H1 (cell line): ENCODE data around the gene PFDN1. TPM values are rescaled to one million over a fixed set of nuclear protein-coding genes. Genes with fewer than 3 reads are reported as not detected.
A peak's percentile ranks its signal among the peaks of the same experiment; 100 is the strongest.

Experiments
- CTCF ChIA-PET: fragments of 300-600 bp; sonication (Branson Sonifier 250); formaldehyde crosslinking; loops from one replicate; lab custom pipeline; 2021; ENCODE audit not compliant: partially characterized antibody; lab: Charles Lee
- POLR2A ChIA-PET: fragments of 300-600 bp; sonication (Branson Sonifier 250); formaldehyde crosslinking; loops from one replicate; lab custom pipeline; 2021; ENCODE audit warnings: inconsistent platforms; ENCODE audit not compliant: partially characterized antibody; lab: Charles Lee
- DNase-seq, 2 experiments: peaks; one replicate each; pipeline versions ENCODE4 v3.0.0 to v3.0.0-alpha.2; 2010 to 2022; ENCODE audit warnings: low spot score in 2 of 2, low read depth in 1 of 2, mixed read lengths in 1 of 2
- FAIRE-seq: peaks from 2 replicates; lab custom pipeline; 2011; peaks lifted over from hg19 to GRCh38; lab: Jason Lieb, UNC
- H2AFZ ChIP-seq: 2 replicates; pipeline ENCODE4 v1.8.1; 2012; ENCODE audit warnings: low read length, inconsistent platforms
- H2AK5ac ChIP-seq: 2 replicates; pipeline ENCODE4 v1.6.1; 2013; ENCODE audit warnings: low read depth, low read length
- H2BK120ac ChIP-seq: replicated peaks from 2 replicates; pipeline ENCODE3; 2013; ENCODE audit warnings: low read depth, low read length, inconsistent platforms
- H2BK12ac ChIP-seq: 2 replicates; pipeline ENCODE4 v1.6.1; 2013; ENCODE audit warnings: low read depth, low read length
- H2BK15ac ChIP-seq: 2 replicates; pipeline ENCODE4 v1.6.1; 2013; ENCODE audit warnings: low read length
- H2BK20ac ChIP-seq: 2 replicates; pipeline ENCODE4 v1.6.1; 2013; ENCODE audit warnings: low read length
- H2BK5ac ChIP-seq: 2 replicates; pipeline ENCODE4 v1.6.1; 2013; ENCODE audit warnings: low read depth, low read length
- H3K14ac ChIP-seq: 2 replicates; pipeline ENCODE4 v1.6.1; 2013; ENCODE audit warnings: inconsistent platforms; ENCODE audit not compliant: insufficient read length
- H3K18ac ChIP-seq: 2 replicates; pipeline ENCODE4 v1.6.1; 2013; ENCODE audit warnings: low read length; ENCODE audit errors: extremely low read depth
- H3K23ac ChIP-seq: 2 replicates; pipeline ENCODE4 v1.6.1; 2013; ENCODE audit warnings: inconsistent platforms; ENCODE audit not compliant: insufficient read length
- H3K23me2 ChIP-seq: 2 replicates; pipeline ENCODE4 v1.6.1; 2013; ENCODE audit warnings: low read depth, low read length
- H3K27ac ChIP-seq: 2 replicates; pipeline ENCODE4 v1.6.1; 2011; ENCODE audit warnings: low read depth, low read length, inconsistent platforms
- H3K27me3 ChIP-seq, 4 experiments: replicated peaks in 1 of 4; 1 replicate in 1 of 4; 2 replicates in 3 of 4; pipeline versions ENCODE4 v1.6.1 to v1.8.1; 2011 to 2013; ENCODE audit warnings: low read length in 3 of 4, mild to moderate bottlenecking in 3 of 4, inconsistent platforms in 2 of 4, mixed read lengths in 2 of 4, moderate library complexity in 1 of 4; ENCODE audit not compliant: control insufficient read depth in 3 of 4, insufficient read depth in 3 of 4; ENCODE audit errors: extremely low read depth in 1 of 4
- H3K36me3 ChIP-seq, 4 experiments: 2 replicates each; pipeline versions ENCODE4 v1.6.1 to v1.8.1; 2011 to 2013; ENCODE audit warnings: mild to moderate bottlenecking in 4 of 4, low read length in 3 of 4, moderate library complexity in 2 of 4, control low read depth in 1 of 4, inconsistent platforms in 1 of 4; ENCODE audit not compliant: insufficient read depth in 4 of 4, control insufficient read depth in 2 of 4
- H3K4ac ChIP-seq: replicated peaks from 2 replicates; pipeline ENCODE3; 2013; ENCODE audit warnings: low read length, low read depth, mixed read lengths, inconsistent platforms; ENCODE audit not compliant: insufficient read length
- H3K4me1 ChIP-seq, 4 experiments: replicated peaks in 1 of 4; 1 replicate in 1 of 4; 2 replicates in 3 of 4; pipeline versions ENCODE4 v1.6.1 to v1.8.1; 2011 to 2013; ENCODE audit warnings: low read length in 3 of 4, inconsistent platforms in 2 of 4, mixed read lengths in 1 of 4; ENCODE audit not compliant: insufficient read depth in 4 of 4, control insufficient read depth in 3 of 4
- H3K4me2 ChIP-seq, 2 experiments: 2 replicates each; pipeline versions ENCODE4 v1.6.1 to v1.8.1; 2011 to 2013; ENCODE audit warnings: low read depth in 2 of 2, low read length in 2 of 2, control low read depth in 1 of 2, inconsistent platforms in 1 of 2, mild to moderate bottlenecking in 1 of 2; ENCODE audit not compliant: insufficient read depth in 1 of 2
- H3K4me3 ChIP-seq, 4 experiments: fragments of 200-600, 300-600 bp in 1 of 4; sonication (generic), shearing (Covaris generic), sonication (Bioruptor Twin) in 1 of 4; 2 replicates each; pipeline versions ENCODE4 v1.5.1 to v1.8.1; 2011 to 2016; ENCODE audit warnings: low read length in 4 of 4, low read depth in 3 of 4, control low read depth in 2 of 4, inconsistent platforms in 2 of 4, mild to moderate bottlenecking in 2 of 4, mixed read lengths in 1 of 4, moderate library complexity in 1 of 4; ENCODE audit not compliant: insufficient read depth in 2 of 4; ENCODE audit errors: extremely low read depth in 1 of 4
- H3K56ac ChIP-seq: replicated peaks from 2 replicates; pipeline ENCODE3; 2013; ENCODE audit warnings: low read depth, mild to moderate bottlenecking, mixed read lengths, low read length, inconsistent platforms; ENCODE audit not compliant: insufficient read length
- H3K79me1 ChIP-seq: 2 replicates; pipeline ENCODE4 v1.6.1; 2013; ENCODE audit warnings: low read depth, low read length, control low read depth
- H3K79me2 ChIP-seq, 2 experiments: 2 replicates each; pipeline versions ENCODE4 v1.6.1 to v1.8.1; 2012 to 2013; ENCODE audit warnings: low read length in 2 of 2, mild to moderate bottlenecking in 2 of 2, inconsistent platforms in 1 of 2; ENCODE audit not compliant: insufficient read depth in 2 of 2, control insufficient read depth in 1 of 2
- H3K9ac ChIP-seq, 4 experiments: replicated peaks in 1 of 4; 1 replicate in 1 of 4; 2 replicates in 3 of 4; pipeline versions ENCODE4 v1.6.1 to v1.8.1; 2011 to 2013; ENCODE audit warnings: low read depth in 3 of 4, low read length in 3 of 4, control low read depth in 2 of 4, mild to moderate bottlenecking in 2 of 4, moderate library complexity in 2 of 4, inconsistent platforms in 1 of 4; ENCODE audit errors: extremely low read depth in 1 of 4
- H3K9me3 ChIP-seq, 2 experiments: 2 replicates each; pipeline versions ENCODE4 v1.6.1 to v1.8.1; 2012 to 2013; ENCODE audit warnings: mild to moderate bottlenecking in 2 of 2, moderate library complexity in 2 of 2, control low read depth in 1 of 2, inconsistent platforms in 1 of 2, low read depth in 1 of 2, low read length in 1 of 2, mixed read lengths in 1 of 2; ENCODE audit not compliant: insufficient read depth in 2 of 2
- H4K20me1 ChIP-seq, 2 experiments: replicated peaks in 1 of 2; 2 replicates each; pipeline versions ENCODE3 to v1.8.1; 2011 to 2013; ENCODE audit warnings: inconsistent platforms in 2 of 2, low read length in 2 of 2, mild to moderate bottlenecking in 1 of 2; ENCODE audit not compliant: insufficient read depth in 2 of 2, control insufficient read depth in 1 of 2
- H4K5ac ChIP-seq: 2 replicates; pipeline ENCODE4 v1.6.1; 2013; ENCODE audit warnings: low read length, low read depth, mixed read lengths, inconsistent platforms; ENCODE audit not compliant: insufficient read length
- H4K8ac ChIP-seq: 2 replicates; pipeline ENCODE4 v1.8.0; 2013; ENCODE audit warnings: mild to moderate bottlenecking, moderate library complexity, low read length, inconsistent platforms; ENCODE audit not compliant: insufficient read depth; ENCODE audit errors: extremely low read depth
- H4K91ac ChIP-seq: replicated peaks from 2 replicates; pipeline ENCODE3; 2013; ENCODE audit warnings: low read length, mixed read lengths, inconsistent platforms; ENCODE audit not compliant: insufficient read length
- CTCF ChIP-seq, 3 experiments: IDR thresholded peaks; 1 replicate in 2 of 3; 2 replicates in 1 of 3; pipeline versions ENCODE4 v1.5.1 to v1.6.1; 2011; ENCODE audit warnings: low read length in 3 of 3, mild to moderate bottlenecking in 3 of 3, inconsistent platforms in 2 of 3, low read depth in 1 of 3, moderate library complexity in 1 of 3; ENCODE audit not compliant: insufficient read depth in 1 of 3; ENCODE audit errors: control extremely low read depth in 1 of 3
- MAFK ChIP-seq: IDR thresholded peaks from 2 replicates; pipeline ENCODE4 v1.6.1; 2012; ENCODE audit warnings: low read depth, mild to moderate bottlenecking, improper control_type of control experiment, low read length
- POLR2A ChIP-seq, 2 experiments: IDR thresholded peaks; 1 replicate in 1 of 2; 2 replicates in 1 of 2; pipeline ENCODE4 v1.6.1; 2011; ENCODE audit warnings: low read depth in 2 of 2, low read length in 2 of 2, mild to moderate bottlenecking in 2 of 2; ENCODE audit errors: control extremely low read depth in 1 of 2
- RAD21 ChIP-seq, 2 experiments: IDR thresholded peaks in 1 of 2; conservative IDR thresholded peaks in 1 of 2; 2 replicates each; pipeline ENCODE4 v1.6.1; 2011; ENCODE audit warnings: low read depth in 2 of 2, low read length in 2 of 2, improper control_type of control experiment in 1 of 2, inconsistent platforms in 1 of 2, mild to moderate bottlenecking in 1 of 2, moderate library complexity in 1 of 2
- WGBS, 2 experiments: shearing (Covaris generic) in 1 of 2; methylation state at CpG; one replicate each; pipeline versions ENCODE4 v1.1.6 to v1.1.7; 2013 to 2015; ENCODE audit warnings: low lambda C conversion rate in 2 of 2, mixed read lengths in 2 of 2, inconsistent platforms in 1 of 2, low coverage in 1 of 2, missing lambda C conversion rate in 1 of 2; ENCODE audit not compliant: insufficient replicate concordance in 2 of 2, insufficient coverage in 1 of 2, insufficient read length in 1 of 2; ENCODE audit errors: extremely low coverage in 1 of 2, missing lambda C conversion rate in 1 of 2; 5-methylcytosine and 5-hydroxymethylcytosine counted together
- polyA plus RNA-seq, 7 experiments: library from polyadenylated mRNA; depleted of rRNA in 3 of 7; stranded (reverse) in 5 of 7; unstranded in 2 of 7; fragments of >200 nt in 5 of 7; fragments of 200-250 nt in 2 of 7; gene quantifications; 1 replicate in 5 of 7; 2 replicates in 1 of 7; 4 replicates in 1 of 7; pipeline versions ENCODE4 v1.2.1 to v1.2.3, GENCODE V29; 2011 to 2013; ENCODE audit warnings: missing spikeins in 2 of 7, mixed read lengths in 2 of 7
- total RNA-seq: library from RNA; stranded (reverse); fragmentation: NEBNext Ultra II Directional; extraction: Animal tissue kit (Norgen Biotek cat#: 25700); gene quantifications from 2 replicates; pipeline ENCODE4 v1.2.1, GENCODE V29; 2021

The PFDN1 gene
- total and polyA plus RNA-seq, 2 of the 8 experiments (the other 6 are each of a cell fraction or from before 2014, with no cell fraction given), result 53.0 to 89.6 TPM

DNA sequence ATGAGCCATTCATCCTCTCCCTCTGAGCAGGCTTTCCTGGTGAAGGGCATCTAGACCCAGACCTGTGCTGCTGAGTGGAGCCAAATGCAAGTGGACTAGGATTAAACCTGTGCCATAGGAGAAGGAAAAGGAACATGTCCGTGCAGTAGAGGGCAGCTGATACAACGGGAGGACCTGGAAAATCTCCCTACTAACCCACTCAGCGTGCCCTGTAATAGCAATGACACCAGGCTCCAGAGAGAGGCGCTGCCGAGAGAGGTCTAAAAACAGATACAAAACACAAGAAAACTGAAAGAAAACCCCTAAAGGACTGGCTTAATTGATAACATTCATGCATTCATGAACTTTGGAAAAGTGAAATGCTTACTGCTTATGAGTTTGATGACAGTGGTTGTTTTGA is 60.8 kb downstream of the PFDN1 start:
- FAIRE-seq (peak; percentile 70), DNase-seq (peak in 1 of 2 experiments; percentile 65)
- no peaks in the 10 kb centered on the region for H3K23me2 ChIP-seq
- H3K9ac ChIP-seq, result no peak overlapping the region
- TF ChIP-seq MAFK (no peak), CTCF (IDR thresholded peaks at IDR 0.05; ENCODE audit: control extremely low read depth in 1 of 3, insufficient read depth in 1 of 3, low read depth in 1 of 3, low read length in 3 of 3) (peak in 2 of 3 experiments; percentile 44 to 47; a peak in 3 of 4 replicates), POLR2A (IDR thresholded peaks at IDR 0.05; ENCODE audit: control extremely low read depth in 1 of 2, low read depth in 2 of 2, low read length in 2 of 2) (no peak), RAD21 (IDR thresholded peaks at IDR 0.05 in 1 of 2, conservative IDR thresholded peaks at IDR 0.05 in 1 of 2; ENCODE audit: low read depth in 2 of 2, low read length in 2 of 2) (peak in 1 of 2 experiments; percentile 25; a peak in 1 of 4 replicates)
- H3K4me2 ChIP-seq, result 0 out of 4 replicates have a peak overlapping the region, but pooled peaks of 1 of the 2 experiments have one; percentile 16
- H4K20me1 ChIP-seq, result peaks cover 3 to 4% of the 10 kb centered on the region in 2 experiments
- ChIA-PET CTCF (interaction anchor here (0.7 to 25.9 kb wide), 27 partner anchors 8 to 306 kb away, joined by 3 to 676 read pairs (median 4); partner anchors contain the start of genes EIF4EBP3, HBEGF, PFDN1 and SLC4A9), POLR2A (interaction anchor here (0.6 to 8.0 kb wide), 7 partner anchors 14 to 113 kb away, joined by 3 to 64 read pairs (median 6); partner anchors contain the start of genes HBEGF and PFDN1)
- no peaks in the 10 kb centered on the region for H3K36me3 ChIP-seq
- WGBS, 2 experiments, result 59% methylated on average over 5 of the region's 5 CpGs; no CpG with 5 or more reads in 1 of the 2 experiments
- no peak overlapping the region for H4K91ac ChIP-seq
- H3K23ac ChIP-seq, result no peak overlapping the region
- no peak overlapping the region; the same call in 1 of the 2 replicates for H3K18ac ChIP-seq
- H2BK20ac ChIP-seq, result no peak overlapping the region
- no peak overlapping the region for H2AK5ac ChIP-seq
- no peak overlapping the region for H3K14ac ChIP-seq
- H3K4me1 ChIP-seq, result peaks cover 6 to 17% (median 12%) of the 10 kb centered on the region in 4 experiments; a peak in 6 of 7 replicates
- no peaks in the 10 kb centered on the region for H3K79me2 ChIP-seq
- H3K9me3 ChIP-seq, result no peaks in the 10 kb centered on the region
- no peak overlapping the region for H4K5ac ChIP-seq
- no peak overlapping the region for H3K56ac ChIP-seq
- peak overlapping the region; percentile 13; the same call in 1 of the 2 replicates for H3K27ac ChIP-seq
- no peak overlapping the region for H2AFZ ChIP-seq
- no peak overlapping the region for H2BK12ac ChIP-seq
- H3K4me3 ChIP-seq, result no peak overlapping the region
- H2BK15ac ChIP-seq, result no peak overlapping the region
- H3K27me3 ChIP-seq, result no peaks in the 10 kb centered on the region
- H2BK120ac ChIP-seq, result no peak overlapping the region
- H3K79me1 ChIP-seq, result no peaks in the 10 kb centered on the region; the same call in 1 of the 2 replicates
- no peak overlapping the region for H4K8ac ChIP-seq
- H3K4ac ChIP-seq, result no peak overlapping the region
- H2BK5ac ChIP-seq, result 0 out of 2 replicates have a peak overlapping the region, but pooled peaks have one; percentile 14
